Measurements from ENCODE around the gene ARMC9. TPM values are rescaled to one million over a fixed set of nuclear protein-coding genes. Genes with fewer than 3 reads are reported as not detected.
A peak's percentile ranks its signal among the peaks of the same experiment; 100 is the strongest.

The ARMC9 gene
- total and polyA plus RNA-seq, 8 donors: 11.4 to 40.6 (median 13.9) TPM

DNA sequence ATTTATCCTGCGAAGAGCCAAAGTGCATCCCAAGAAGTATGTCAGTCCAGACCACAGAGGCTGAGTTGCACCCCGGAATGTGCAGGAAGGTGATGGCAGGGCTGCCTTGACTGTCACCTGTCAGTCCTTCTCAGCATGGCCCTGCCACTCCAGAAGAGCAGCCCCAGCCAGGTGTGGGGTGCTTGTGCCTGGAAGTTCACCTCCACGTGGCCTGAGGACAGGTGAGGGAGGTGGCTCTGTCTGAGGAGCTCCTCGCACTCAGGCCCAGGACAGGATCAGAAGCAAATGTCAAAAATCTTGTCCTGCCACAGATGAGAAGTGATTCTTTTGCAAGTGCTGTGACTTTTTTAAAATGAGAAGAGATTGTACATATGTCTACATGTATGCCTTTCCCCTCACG, 165.6 kb downstream of the ARMC9 start:
- DNase-seq (no peak), ATAC-seq (no peak)
- peaks cover 0 to 26% of the 10 kb centered on the region in 2 donors for H3K4me1 ChIP-seq
- no peak overlapping the region for H3K4me3 ChIP-seq
- peaks cover 0 to 15% of the 10 kb centered on the region in 2 donors for H3K36me3 ChIP-seq
- intact Hi-C loops (cut with DNase I): no loop called here
- H3K27ac ChIP-seq: no peak overlapping the region
- no peaks in the 10 kb centered on the region for H3K9me3 ChIP-seq
- no peaks in the 10 kb centered on the region for H3K27me3 ChIP-seq
- TF ChIP-seq, protein P1, sequence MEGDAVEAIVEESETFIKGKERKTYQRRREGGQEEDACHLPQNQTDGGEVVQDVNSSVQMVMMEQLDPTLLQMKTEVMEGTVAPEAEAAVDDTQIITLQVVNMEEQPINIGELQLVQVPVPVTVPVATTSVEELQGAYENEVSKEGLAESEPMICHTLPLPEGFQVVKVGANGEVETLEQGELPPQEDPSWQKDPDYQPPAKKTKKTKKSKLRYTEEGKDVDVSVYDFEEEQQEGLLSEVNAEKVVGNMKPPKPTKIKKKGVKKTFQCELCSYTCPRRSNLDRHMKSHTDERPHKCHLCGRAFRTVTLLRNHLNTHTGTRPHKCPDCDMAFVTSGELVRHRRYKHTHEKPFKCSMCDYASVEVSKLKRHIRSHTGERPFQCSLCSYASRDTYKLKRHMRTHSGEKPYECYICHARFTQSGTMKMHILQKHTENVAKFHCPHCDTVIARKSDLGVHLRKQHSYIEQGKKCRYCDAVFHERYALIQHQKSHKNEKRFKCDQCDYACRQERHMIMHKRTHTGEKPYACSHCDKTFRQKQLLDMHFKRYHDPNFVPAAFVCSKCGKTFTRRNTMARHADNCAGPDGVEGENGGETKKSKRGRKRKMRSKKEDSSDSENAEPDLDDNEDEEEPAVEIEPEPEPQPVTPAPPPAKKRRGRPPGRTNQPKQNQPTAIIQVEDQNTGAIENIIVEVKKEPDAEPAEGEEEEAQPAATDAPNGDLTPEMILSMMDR (IDR thresholded peaks at IDR 0.05): no peak

DNA sequence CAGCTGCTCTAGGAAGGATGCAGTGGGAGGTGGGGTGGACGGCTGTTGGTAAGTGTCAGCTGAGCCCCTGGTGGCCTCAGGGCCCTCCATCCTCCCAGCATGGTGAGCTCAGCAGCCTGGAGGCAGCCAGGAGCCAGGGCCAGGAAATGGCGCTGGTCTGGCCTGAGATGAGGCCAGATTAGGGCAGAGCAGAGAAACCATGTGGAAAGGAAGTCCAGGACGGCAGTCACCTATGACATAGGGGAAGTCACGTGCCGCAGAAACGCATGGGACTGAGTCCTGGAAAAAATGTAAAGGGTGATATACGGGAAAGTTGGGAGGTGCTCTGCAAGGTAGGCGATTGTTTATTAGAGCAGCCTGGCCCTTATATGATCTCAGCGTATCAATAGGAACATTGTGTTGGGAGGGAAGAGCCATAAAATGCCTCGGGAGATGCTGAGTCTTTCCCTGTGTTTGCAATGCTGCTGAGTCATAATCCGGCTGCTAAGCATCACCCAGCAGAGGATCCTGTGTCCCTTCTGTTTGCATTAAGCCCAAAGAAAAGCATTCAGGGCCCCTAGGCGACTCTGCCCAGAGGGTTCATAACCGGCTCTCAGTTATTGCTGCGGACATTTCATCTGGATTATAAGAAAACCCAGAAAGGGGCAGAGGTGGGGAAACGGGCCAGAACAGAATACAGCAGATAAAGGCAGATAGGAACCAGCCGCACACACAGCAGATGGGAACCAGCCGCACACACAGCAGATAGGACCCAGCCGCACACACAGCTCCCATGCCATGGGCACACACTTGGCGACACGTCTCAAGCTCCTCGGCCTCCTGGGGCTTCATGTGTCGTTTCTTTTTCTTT, 166.8 kb downstream of the ARMC9 start:
- H3K9me3 ChIP-seq: no peaks in the 10 kb centered on the region
- peaks cover 0 to 26% of the 10 kb centered on the region in 2 donors for H3K4me1 ChIP-seq
- TF ChIP-seq, protein P1 (IDR thresholded peaks at IDR 0.05): no peak
- DNase-seq: peak in 2 of 4 donors; percentile 43 to 51
- no peaks in the 10 kb centered on the region for H3K27me3 ChIP-seq
- no peak overlapping the region for H3K27ac ChIP-seq
- no peak overlapping the region for H3K4me3 ChIP-seq
- ATAC-seq: peak; percentile 22
- peaks cover 0 to 15% of the 10 kb centered on the region in 2 donors for H3K36me3 ChIP-seq
- intact Hi-C loops (cut with DNase I): no loop called here

DNA sequence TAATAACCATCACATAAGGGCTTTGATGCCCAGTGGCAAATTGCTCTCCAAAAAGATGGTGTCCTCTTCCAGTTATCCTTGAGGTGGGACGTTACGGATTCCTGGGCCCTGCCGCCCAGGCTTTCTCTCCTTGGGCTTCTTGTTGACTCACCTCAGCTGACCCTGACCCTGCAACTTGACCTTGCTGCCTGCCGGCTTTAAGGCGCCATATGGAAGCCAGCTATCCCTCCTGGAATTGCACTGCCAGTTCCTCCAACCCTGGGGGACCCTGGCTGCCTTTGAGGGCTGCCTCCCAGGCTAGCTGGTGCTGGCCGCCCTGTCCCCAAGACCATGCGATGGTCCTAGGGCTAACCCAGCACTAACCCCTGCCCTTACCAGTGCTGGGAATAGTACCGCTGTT, 168.7 kb downstream of the ARMC9 start:
- Histone ChIP-seq H3K4me1 (peaks cover 0 to 11% of the 10 kb centered on the region in 2 donors), H3K4me3 (no peak overlapping the region), H3K27me3 (no peaks in the 10 kb centered on the region), H3K27ac (no peak overlapping the region), H3K36me3 (peaks cover 0 to 13% of the 10 kb centered on the region in 2 donors), H3K9me3 (no peaks in the 10 kb centered on the region)
- DNase-seq (no peak), ATAC-seq (no peak)
- TF ChIP-seq, protein P1 (IDR thresholded peaks at IDR 0.05): no peak
- intact Hi-C loops (cut with DNase I): no loop called here

DNA sequence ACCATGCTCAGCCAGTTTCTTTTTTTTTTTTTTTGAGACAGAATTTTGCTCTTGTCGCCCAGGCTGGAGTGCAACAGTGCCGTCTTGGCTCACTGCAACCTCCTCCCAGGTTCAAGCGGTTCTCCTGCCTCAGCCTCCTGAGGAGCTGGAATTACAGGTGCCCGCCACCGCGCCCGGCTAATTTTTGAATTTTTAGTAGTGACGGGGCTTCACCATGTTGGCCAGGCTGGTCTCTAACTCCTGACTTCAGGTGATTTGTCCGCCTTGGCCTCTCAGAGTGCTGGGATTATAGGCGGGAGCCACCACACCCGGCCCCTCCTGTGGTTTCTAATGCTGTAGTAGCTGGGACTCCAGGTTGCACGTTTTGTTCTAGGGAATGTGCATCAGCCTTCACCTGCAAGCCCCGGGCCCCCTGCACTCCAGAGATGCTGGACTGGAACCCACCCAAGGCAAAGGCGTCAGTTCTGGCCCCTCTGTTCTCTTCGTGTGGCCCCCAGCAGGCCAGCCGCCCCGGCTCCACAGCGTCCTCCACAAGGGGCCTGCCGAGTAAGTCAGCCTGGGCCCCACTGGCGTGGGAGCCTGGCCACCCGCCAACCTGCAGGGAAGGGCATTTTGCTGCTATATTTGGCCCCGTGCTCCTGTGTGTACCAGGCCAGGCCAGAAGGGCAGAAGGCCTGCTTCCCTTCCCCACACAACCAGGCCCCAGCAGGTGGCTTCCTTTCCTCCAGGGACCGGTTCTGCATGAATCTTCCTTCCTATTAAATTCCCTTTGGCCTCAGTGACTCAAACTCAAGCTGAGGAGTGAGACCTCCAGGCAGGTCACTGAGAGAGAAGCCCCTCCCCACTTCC, 171.4 kb downstream of the ARMC9 start:
- intact Hi-C loops (cut with DNase I): no loop called here
- Histone ChIP-seq H3K4me3 (no peak overlapping the region), H3K9me3 (no peaks in the 10 kb centered on the region), H3K27me3 (no peaks in the 10 kb centered on the region), H3K27ac (no peak overlapping the region), H3K4me1 (no peaks in the 10 kb centered on the region), H3K36me3 (peaks cover 0 to 7% of the 10 kb centered on the region in 2 donors)
- DNase-seq: peak in 1 of 4 donors; percentile 10
- ATAC-seq: no peak
- TF ChIP-seq, protein P1 (IDR thresholded peaks at IDR 0.05): no peak

DNA sequence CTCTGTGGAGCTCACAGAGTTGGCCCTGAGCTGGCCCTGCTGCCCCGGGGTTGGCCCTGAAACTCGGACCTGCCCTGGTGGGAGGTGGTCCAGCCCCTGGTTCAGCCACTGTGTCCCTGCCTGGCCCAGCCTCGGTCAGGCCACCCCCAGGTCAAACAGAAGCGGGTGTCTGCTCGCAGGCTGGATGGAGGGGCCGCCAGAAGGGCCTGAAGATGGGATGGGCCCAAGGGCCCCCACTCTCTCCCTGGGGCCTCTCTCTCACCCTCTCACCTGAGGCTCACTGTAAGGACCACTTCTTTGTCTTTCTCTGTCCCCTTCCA, 172.0 kb downstream of the ARMC9 start:
- TF ChIP-seq, protein P1 (IDR thresholded peaks at IDR 0.05): no peak
- intact Hi-C loops (cut with DNase I): no loop called here
- ATAC-seq: no peak

More for the DNA sequence above, 172.0 kb downstream of the ARMC9 start:
- no peak overlapping the region for H3K27ac ChIP-seq
- no peaks in the 10 kb centered on the region for H3K9me3 ChIP-seq
- no peaks in the 10 kb centered on the region for H3K4me1 ChIP-seq
- H3K27me3 ChIP-seq: no peaks in the 10 kb centered on the region
- no peak overlapping the region for H3K4me3 ChIP-seq
- no peak for DNase-seq
- peaks cover 0 to 7% of the 10 kb centered on the region in 2 donors for H3K36me3 ChIP-seq
